GM18861 (cell line): Measurements from ENCODE around the gene CTSL.
"Not testable (repeated sequence)": the region's sequence is repeated elsewhere in the genome, so short reads cannot be mapped to it uniquely, and the experiment has no call there.

ENCODE experiments used
- ATAC-seq: cut with Tn5 transposase; IDR thresholded peaks from one replicate; pipeline ENCODE4 v1.9.1; 2021; ENCODE audit not compliant: unreplicated experiment

CTSL gene

GRCh38 chr9:87751868-87752267 is 25.9 kb downstream of the CTSL start:
- no peak for ATAC-seq

GRCh38 chr9:87753313-87753712 is 27.4 kb downstream of the CTSL start:
- no peak for ATAC-seq

GRCh38 chr9:87758330-87758729 is 32.4 kb downstream of the CTSL start:
- ATAC-seq: not testable (repeated sequence)

GRCh38 chr9:87759980-87760379 is 34.1 kb downstream of the CTSL start:
- not testable (repeated sequence) for ATAC-seq

- no peak for ATAC-seq
These were observed 34.6 kb downstream of the CTSL start for GRCh38 chr9:87760529-87760928.

- no peak for ATAC-seq
These were observed 37.4 kb downstream of the CTSL start for GRCh38 chr9:87763286-87763685.

GRCh38 chr9:87765521-87765920 is 39.6 kb downstream of the CTSL start:
- no peak for ATAC-seq

- ATAC-seq: no peak
These were observed 40.8 kb downstream of the CTSL start for GRCh38 chr9:87766697-87767096.

- ATAC-seq: no peak
These were observed 44.8 kb downstream of the CTSL start for GRCh38 chr9:87770616-87771315.

- ATAC-seq: no peak
These were observed 45.5 kb downstream of the CTSL start for GRCh38 chr9:87771316-87772006.

GRCh38 chr9:87776481-87777379 is 50.8 kb downstream of the CTSL start:
- ATAC-seq: no peak

GRCh38 chr9:87778996-87779395 is 53.1 kb downstream of the CTSL start:
- no peak for ATAC-seq
